Measurements from ENCODE around the gene DYNC1LI2. TPM values are rescaled to one million over a fixed set of nuclear protein-coding genes. Genes with fewer than 3 reads are reported as not detected.

The DYNC1LI2 gene
- total and polyA plus RNA-seq, 2 of the 8 experiments (the other 6 are each of a cell fraction or from before 2014, with no cell fraction given) = 35.0 to 70.8 TPM

DNA sequence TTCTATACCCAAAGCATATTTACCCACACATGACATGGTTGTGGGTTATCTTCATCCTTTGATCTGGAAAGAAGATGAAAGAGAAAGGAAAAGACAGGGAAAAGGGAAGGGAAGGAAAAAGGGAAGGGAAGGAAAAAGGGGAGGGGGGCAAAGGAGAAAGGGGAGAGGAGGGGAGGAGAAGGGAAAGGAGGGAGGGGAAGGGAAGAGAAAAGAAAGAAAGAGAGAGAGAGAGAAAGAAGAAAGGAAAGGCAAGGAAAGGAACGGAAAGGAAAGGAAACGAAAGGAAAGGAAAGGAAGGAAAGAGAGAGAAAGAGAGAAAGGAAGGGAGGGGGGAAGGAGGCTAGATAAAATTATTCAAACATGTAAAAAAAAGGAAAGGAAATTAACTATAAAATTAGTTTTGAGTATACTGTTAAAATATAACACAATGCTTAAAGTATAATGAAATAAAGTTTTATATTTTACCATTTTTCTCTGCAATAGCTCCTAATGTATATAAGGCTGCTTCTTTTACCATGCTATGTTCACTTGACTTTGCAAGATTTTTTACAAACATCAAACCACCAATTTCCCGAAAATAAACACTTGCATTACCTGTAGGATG is 38.8 kb upstream of the DYNC1LI2 start:
- no peaks in the 10 kb centered on the region for H3K79me2 ChIP-seq (ENCODE audit: control insufficient read depth in 1 of 2, insufficient read depth in 2 of 2, low read length in 2 of 2)
- H3K23ac ChIP-seq (ENCODE audit: insufficient read length) = no peak overlapping the region
- H3K4me1 ChIP-seq (replicated peaks in 1 of 4; ENCODE audit: control insufficient read depth in 3 of 4, insufficient read depth in 4 of 4, low read length in 3 of 4) = no peaks in the 10 kb centered on the region
- no peak overlapping the region for H2AFZ ChIP-seq (ENCODE audit: low read length)
- H2BK15ac ChIP-seq (ENCODE audit: low read length) = no peak overlapping the region
- no peak overlapping the region for H2AK5ac ChIP-seq (ENCODE audit: low read depth, low read length)
- no peaks in the 10 kb centered on the region for H3K27me3 ChIP-seq (replicated peaks in 1 of 4; ENCODE audit: control insufficient read depth in 3 of 4, extremely low read depth in 1 of 4, insufficient read depth in 3 of 4, low read length in 3 of 4)
- no peaks in the 10 kb centered on the region for H3K9me3 ChIP-seq (ENCODE audit: insufficient read depth in 2 of 2, low read depth in 1 of 2, low read length in 1 of 2)
- FAIRE-seq (no peak), DNase-seq (ENCODE audit: low read depth in 1 of 2, low spot score in 2 of 2) (no peak)
- 60% methylated on average over 3 of the region's 3 CpGs; no CpG with 5 or more reads in 1 of the 2 experiments for WGBS, 2 experiments (ENCODE audit: extremely low coverage in 1 of 2, insufficient coverage in 1 of 2, insufficient read length in 1 of 2, insufficient replicate concordance in 2 of 2, low coverage in 1 of 2, low lambda C conversion rate in 2 of 2, missing lambda C conversion rate in 1 of 2)
- H3K36me3 ChIP-seq (ENCODE audit: control insufficient read depth in 2 of 4, insufficient read depth in 4 of 4, low read length in 3 of 4) = no peaks in the 10 kb centered on the region
- no peak overlapping the region for H3K4ac ChIP-seq (replicated peaks; ENCODE audit: insufficient read length, low read depth, low read length)
- no peak overlapping the region for H2BK20ac ChIP-seq (ENCODE audit: low read length)
- ChIA-PET POLR2A (ENCODE audit: partially characterized antibody) (interaction anchor here (1.1 kb wide), 1 partner anchor 12 kb away, joined by 6 read pairs; no protein-coding TSS in a partner anchor), CTCF (ENCODE audit: partially characterized antibody) (no interaction called here)
- H2BK120ac ChIP-seq (replicated peaks; ENCODE audit: low read depth, low read length) = no peak overlapping the region
- no peak overlapping the region for H3K9ac ChIP-seq (replicated peaks in 1 of 4; ENCODE audit: extremely low read depth in 1 of 4, low read depth in 3 of 4, low read length in 3 of 4)
- H3K4me3 ChIP-seq (ENCODE audit: extremely low read depth in 1 of 4, insufficient read depth in 2 of 4, low read depth in 3 of 4, low read length in 4 of 4) = no peak overlapping the region
- H2BK12ac ChIP-seq (ENCODE audit: low read depth, low read length) = no peak overlapping the region
- no peak overlapping the region for H4K91ac ChIP-seq (replicated peaks; ENCODE audit: insufficient read length, low read length)
- no peak overlapping the region for H4K8ac ChIP-seq (ENCODE audit: extremely low read depth, insufficient read depth, low read length)
- H3K23me2 ChIP-seq (ENCODE audit: low read depth, low read length) = no peaks in the 10 kb centered on the region
- H3K56ac ChIP-seq (replicated peaks; ENCODE audit: insufficient read length, low read depth, low read length) = no peak overlapping the region
- no peak overlapping the region for H3K4me2 ChIP-seq (ENCODE audit: insufficient read depth in 1 of 2, low read depth in 2 of 2, low read length in 2 of 2)
- TF ChIP-seq POU5F1 (IDR thresholded peaks at IDR 0.05; ENCODE audit: low read depth, low read length) = no peak
- TF ChIP-seq, protein P1, sequence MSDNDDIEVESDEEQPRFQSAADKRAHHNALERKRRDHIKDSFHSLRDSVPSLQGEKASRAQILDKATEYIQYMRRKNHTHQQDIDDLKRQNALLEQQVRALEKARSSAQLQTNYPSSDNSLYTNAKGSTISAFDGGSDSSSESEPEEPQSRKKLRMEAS (IDR thresholded peaks at IDR 0.05) = no peak
- H3K79me1 ChIP-seq (ENCODE audit: low read depth, low read length) = no peaks in the 10 kb centered on the region
- no peak overlapping the region for H2BK5ac ChIP-seq (ENCODE audit: low read depth, low read length)
- no peak overlapping the region for H3K18ac ChIP-seq (ENCODE audit: extremely low read depth, low read length)
- H3K14ac ChIP-seq (ENCODE audit: insufficient read length) = no peak overlapping the region
- H4K20me1 ChIP-seq (replicated peaks in 1 of 2; ENCODE audit: control insufficient read depth in 1 of 2, insufficient read depth in 2 of 2, low read length in 2 of 2) = no peaks in the 10 kb centered on the region
- H4K5ac ChIP-seq (ENCODE audit: insufficient read length, low read depth, low read length) = no peak overlapping the region
- H3K27ac ChIP-seq (ENCODE audit: low read depth, low read length) = no peak overlapping the region
